Activated T-cell treated with anti-CD3 and anti-CD28 coated beads, Interleukin-2, amount 50 U/mL, for 24 hours (primary cell): ENCODE measurements around the gene KIDINS220.

Experiments
- DNase-seq: peaks from one replicate; pipeline ENCODE4 v3.0.0-alpha.2; 2020
- H3K27ac Mint-ChIP-seq: 2 replicates; pipeline ENCODE4 v1.8.0; 2020; ENCODE audit warnings: mild to moderate bottlenecking, mixed read lengths
- H3K27me3 Mint-ChIP-seq: 2 replicates; pipeline ENCODE4 v1.8.0; 2020; ENCODE audit warnings: mixed read lengths
- H3K36me3 Mint-ChIP-seq: 2 replicates; pipeline ENCODE4 v1.8.0; 2020; ENCODE audit warnings: low read depth, mixed read lengths
- H3K4me1 Mint-ChIP-seq: 2 replicates; pipeline ENCODE4 v1.8.0; 2020; ENCODE audit warnings: low read depth, mixed read lengths
- H3K4me3 Mint-ChIP-seq: 2 replicates; pipeline ENCODE4 v1.8.0; 2020; ENCODE audit warnings: mild to moderate bottlenecking, moderate library complexity, mixed read lengths
- H3K9me3 Mint-ChIP-seq: 2 replicates; pipeline ENCODE4 v1.8.0; 2020; ENCODE audit warnings: mixed read lengths

Gene KIDINS220

DNA sequence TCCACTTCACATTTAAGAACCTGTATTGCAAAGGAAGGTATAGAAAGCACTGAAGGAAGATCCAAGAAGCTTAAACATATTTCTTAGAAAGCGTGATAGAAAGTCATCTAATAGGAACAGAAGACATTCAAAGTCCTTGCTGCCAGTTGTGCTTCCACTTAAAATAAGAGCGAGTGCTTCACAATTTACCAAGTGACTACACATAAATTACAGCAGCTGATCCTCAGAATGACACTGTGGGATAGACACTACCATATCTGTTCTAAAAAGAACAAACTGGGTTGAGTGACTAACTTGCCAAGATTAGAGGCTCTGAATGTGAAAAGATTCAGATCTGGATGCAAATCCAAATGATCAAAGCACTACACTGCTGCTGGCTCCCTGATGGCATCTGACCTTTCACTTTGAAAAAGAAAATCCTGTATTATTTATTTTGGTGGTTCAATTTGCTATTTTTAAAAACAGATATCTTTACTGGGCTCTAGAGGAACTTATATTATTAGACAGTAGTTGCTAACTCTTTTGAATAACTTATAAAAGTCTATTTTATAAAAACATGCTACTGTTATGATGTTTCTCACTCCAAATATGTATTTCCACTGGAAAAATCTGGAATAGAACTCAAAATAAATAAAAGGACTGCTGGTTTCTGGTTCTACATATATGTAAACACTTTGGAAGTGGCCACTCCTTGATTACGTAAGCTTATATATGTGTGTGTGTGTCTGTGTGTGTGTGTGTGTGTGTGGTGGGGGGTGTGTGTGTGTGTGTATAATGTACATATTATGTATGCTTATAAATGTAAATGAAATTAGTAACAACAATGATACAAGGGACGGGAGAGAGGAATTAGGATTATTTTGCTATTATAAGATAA, 57.4 kb downstream of the KIDINS220 start:
- no peak for DNase-seq
- H3K27ac Mint-ChIP-seq = no peak overlapping the region
- no peak overlapping the region for H3K4me3 Mint-ChIP-seq
- H3K36me3 Mint-ChIP-seq = peaks cover 86% of the 10 kb centered on the region
- peaks cover 5% of the 10 kb centered on the region for H3K4me1 Mint-ChIP-seq
- no peaks in the 10 kb centered on the region for H3K27me3 Mint-ChIP-seq
- no peaks in the 10 kb centered on the region for H3K9me3 Mint-ChIP-seq

DNA sequence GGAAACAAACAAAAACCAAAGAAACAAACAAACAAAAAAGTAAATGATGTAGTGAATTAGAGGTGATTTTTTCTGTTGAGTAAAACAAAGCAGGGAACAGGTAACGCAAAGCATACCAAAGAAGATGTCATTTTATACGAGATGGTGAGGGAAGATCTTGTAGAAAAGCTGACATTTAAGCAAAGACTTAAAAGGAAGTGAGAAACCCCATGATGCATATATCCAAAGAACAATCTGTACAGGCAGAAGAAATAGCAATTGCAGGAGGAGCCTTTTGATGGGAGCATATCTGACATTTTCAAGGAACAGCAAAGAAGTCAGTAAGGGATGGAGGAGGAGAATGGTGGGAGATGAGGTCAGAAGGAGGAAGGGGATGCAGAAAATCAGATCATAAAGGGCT, 63.0 kb downstream of the KIDINS220 start:
- Mint-ChIP-seq H3K27ac (no peak overlapping the region), H3K4me1 (no peaks in the 10 kb centered on the region)

DNA sequence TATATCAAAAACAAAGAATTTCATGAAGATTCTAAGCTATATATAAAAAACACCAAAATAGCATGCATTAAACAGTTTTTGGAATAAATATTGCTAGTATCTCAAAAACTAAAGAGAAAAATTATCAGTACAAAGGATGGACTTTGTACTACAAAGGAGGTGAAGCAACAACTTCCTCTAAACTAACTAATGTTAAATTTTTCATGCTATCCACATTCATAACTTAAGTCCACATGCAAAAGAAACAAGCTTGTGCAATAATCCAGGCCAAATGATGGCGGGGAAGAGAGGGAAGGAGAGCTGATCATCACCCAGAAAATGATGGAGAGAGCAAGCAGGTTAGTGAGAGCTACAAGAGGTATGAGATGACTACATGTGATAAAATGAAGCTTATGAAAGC, 70.1 kb downstream of the KIDINS220 start:
- Mint-ChIP-seq H3K27me3 (no peaks in the 10 kb centered on the region), H3K9me3 (no peaks in the 10 kb centered on the region), H3K27ac (no peak overlapping the region), H3K36me3 (peaks cover 44% of the 10 kb centered on the region), H3K4me3 (no peak overlapping the region), H3K4me1 (no peaks in the 10 kb centered on the region)
- DNase-seq = no peak

More for the DNA sequence above, 63.0 kb downstream of the KIDINS220 start:
- peaks cover 71% of the 10 kb centered on the region for H3K36me3 Mint-ChIP-seq
- no peak overlapping the region for H3K4me3 Mint-ChIP-seq
- DNase-seq = no peak
- H3K27me3 Mint-ChIP-seq = no peaks in the 10 kb centered on the region
- H3K9me3 Mint-ChIP-seq = no peaks in the 10 kb centered on the region

DNA sequence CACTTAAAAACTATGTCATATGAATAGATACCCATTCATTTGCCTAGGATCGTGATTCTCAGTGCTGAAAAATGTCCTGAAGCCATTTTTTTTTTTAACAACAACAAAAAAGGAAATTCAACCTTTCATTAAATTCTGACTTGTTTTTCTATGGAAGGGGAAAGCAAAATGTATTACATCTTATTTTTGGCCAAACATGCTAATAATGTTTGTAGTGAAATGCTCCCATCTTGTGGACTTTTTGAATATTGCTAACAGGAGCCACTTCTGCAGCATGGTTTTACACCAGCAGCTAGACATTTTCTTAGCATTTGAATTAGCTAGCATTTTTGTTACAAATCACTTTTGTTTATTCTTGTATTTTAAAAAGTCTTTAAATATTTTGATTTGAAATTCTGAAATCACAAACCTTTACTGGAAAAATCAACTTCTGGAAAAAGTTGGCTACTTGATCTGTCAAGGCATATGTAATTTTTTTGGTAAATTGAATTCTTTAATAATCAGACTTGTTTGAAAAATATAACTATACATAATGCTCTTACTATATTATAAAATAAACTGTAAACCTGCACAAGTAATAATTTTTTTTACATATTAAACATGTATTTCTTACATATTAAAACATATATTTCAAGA, 75.8 kb downstream of the KIDINS220 start:
- no peak for DNase-seq
- H3K9me3 Mint-ChIP-seq = no peaks in the 10 kb centered on the region
- H3K4me1 Mint-ChIP-seq = no peaks in the 10 kb centered on the region
- peaks cover 60% of the 10 kb centered on the region for H3K36me3 Mint-ChIP-seq
- no peaks in the 10 kb centered on the region for H3K27me3 Mint-ChIP-seq
- no peak overlapping the region for H3K4me3 Mint-ChIP-seq
- H3K27ac Mint-ChIP-seq = no peak overlapping the region

DNA sequence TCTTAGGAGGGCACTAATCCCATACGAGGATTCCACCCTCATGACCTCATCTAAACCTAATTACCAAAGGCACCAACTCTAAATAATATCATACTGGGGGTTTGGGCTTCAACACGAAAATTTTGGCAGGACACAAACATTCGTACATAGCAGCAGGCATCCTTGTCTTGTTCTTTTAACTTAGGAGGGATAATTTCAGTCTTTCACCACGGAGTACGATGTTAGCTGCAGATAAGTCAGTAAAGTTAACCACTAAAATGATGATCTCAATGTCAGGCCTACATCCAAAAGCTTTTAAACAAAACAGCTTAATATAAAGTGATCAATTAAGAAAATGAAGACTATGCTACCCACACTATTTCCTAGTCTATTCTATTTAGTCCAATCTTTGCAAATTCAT, 80.7 kb downstream of the KIDINS220 start:
- H3K4me3 Mint-ChIP-seq = no peak overlapping the region
- no peaks in the 10 kb centered on the region for H3K27me3 Mint-ChIP-seq
- H3K27ac Mint-ChIP-seq = no peak overlapping the region
- no peaks in the 10 kb centered on the region for H3K9me3 Mint-ChIP-seq
- peaks cover 6% of the 10 kb centered on the region for H3K4me1 Mint-ChIP-seq
- H3K36me3 Mint-ChIP-seq = peaks cover 60% of the 10 kb centered on the region
- DNase-seq = no peak

DNA sequence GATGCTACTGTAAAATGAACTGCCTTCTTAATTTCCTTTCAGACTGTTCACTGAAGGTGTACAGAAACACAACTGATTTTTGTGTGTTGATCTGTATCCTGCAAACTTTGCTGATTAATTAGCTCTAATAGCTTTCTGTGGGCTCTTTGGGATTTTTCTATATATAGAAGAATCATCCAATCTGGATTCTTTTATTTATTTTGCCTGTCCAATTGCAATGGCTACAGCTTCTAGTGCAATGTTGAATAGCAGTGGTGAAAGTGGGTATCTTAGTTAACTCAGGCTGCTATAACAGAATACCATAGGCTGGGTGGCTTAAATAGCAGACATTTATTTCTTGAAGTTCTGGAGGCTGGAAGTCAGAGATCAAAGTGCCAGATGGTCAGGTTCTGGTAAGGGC, 81.2 kb downstream of the KIDINS220 start:
- Mint-ChIP-seq H3K27me3 (no peaks in the 10 kb centered on the region), H3K36me3 (peaks cover 63% of the 10 kb centered on the region), H3K4me3 (no peak overlapping the region), H3K9me3 (no peaks in the 10 kb centered on the region), H3K4me1 (peaks cover 6% of the 10 kb centered on the region), H3K27ac (no peak overlapping the region)
- DNase-seq = no peak

DNA sequence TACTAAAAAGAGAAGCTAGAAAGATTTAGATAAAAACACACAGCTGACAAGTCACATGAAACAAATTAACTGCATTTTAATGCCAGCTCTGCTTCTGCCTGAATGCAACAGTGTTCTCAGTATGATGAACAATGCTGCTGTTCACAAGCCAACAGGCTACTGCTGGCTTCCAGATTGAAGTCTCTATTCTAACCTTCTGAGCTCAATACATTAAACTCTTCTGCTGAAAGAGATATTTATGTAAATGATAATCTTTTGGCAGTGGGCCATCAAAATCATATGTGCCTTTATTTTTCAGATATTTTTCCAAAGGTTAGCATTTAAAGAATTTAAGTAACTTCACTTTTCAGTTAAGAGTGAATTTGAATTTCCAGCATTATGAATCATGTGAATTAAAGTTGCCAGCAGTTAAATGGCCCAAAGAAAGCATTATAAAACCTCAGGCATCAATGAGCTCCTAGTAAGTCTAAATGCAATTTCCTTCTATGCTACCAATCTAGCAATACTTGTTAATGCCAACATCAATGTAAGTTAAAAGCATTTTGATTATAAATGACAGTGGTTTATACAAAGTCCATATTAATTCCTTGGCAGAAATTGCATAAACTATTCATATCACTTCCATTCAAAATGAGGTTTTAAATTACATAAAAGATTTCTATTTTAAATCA, 83.2 kb downstream of the KIDINS220 start:
- Mint-ChIP-seq H3K27me3 (no peaks in the 10 kb centered on the region), H3K27ac (no peak overlapping the region), H3K4me3 (no peak overlapping the region), H3K36me3 (peaks cover 60% of the 10 kb centered on the region), H3K9me3 (no peaks in the 10 kb centered on the region), H3K4me1 (peaks cover 6% of the 10 kb centered on the region)
- no peak for DNase-seq

DNA sequence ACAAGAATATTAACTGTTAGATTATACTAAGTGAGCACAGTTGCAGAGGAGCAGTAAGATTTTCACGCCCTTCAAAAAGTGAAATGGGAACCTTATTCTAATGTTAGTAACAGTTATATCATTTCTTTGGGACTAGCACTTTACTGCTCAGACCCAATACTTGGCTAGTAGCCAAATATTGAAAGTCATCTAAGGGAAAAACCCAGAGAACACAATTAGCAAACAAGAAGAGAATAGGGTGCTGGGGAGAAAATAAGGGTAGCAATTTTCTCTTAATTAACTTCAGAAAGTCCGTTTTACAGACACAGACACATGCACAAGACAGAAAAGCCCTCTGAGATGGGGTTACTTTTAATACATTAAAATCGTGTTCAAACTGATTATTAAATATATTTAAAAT, 83.8 kb downstream of the KIDINS220 start:
- no peaks in the 10 kb centered on the region for H3K27me3 Mint-ChIP-seq
- no peak overlapping the region for H3K4me3 Mint-ChIP-seq
- no peaks in the 10 kb centered on the region for H3K9me3 Mint-ChIP-seq
- peaks cover 58% of the 10 kb centered on the region for H3K36me3 Mint-ChIP-seq
- H3K27ac Mint-ChIP-seq = no peak overlapping the region
- DNase-seq = no peak
- peaks cover 6% of the 10 kb centered on the region for H3K4me1 Mint-ChIP-seq

DNA sequence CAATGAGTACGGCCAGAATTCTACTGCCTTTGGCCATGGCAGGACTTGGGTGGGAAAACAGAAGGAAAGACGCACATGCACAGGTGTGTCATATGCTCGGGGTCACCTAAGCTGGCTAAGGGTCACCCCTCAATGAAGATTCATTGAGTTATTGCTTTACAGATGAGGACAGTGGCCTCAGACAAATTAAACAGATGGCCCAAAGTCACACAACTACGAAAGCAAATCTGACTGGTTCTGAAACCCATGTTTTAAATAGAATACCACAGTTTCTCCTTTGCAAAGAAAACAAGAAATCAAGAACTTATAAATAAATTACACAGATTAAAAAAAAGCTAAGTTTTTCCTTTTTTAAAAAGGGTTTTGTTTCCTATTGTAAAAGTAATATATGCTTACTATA, 85.0 kb downstream of the KIDINS220 start:
- H3K36me3 Mint-ChIP-seq = peaks cover 52% of the 10 kb centered on the region
- no peak for DNase-seq
- no peaks in the 10 kb centered on the region for H3K9me3 Mint-ChIP-seq
- H3K4me1 Mint-ChIP-seq = peaks cover 6% of the 10 kb centered on the region
- H3K4me3 Mint-ChIP-seq = no peak overlapping the region
- no peaks in the 10 kb centered on the region for H3K27me3 Mint-ChIP-seq
- H3K27ac Mint-ChIP-seq = no peak overlapping the region

DNA sequence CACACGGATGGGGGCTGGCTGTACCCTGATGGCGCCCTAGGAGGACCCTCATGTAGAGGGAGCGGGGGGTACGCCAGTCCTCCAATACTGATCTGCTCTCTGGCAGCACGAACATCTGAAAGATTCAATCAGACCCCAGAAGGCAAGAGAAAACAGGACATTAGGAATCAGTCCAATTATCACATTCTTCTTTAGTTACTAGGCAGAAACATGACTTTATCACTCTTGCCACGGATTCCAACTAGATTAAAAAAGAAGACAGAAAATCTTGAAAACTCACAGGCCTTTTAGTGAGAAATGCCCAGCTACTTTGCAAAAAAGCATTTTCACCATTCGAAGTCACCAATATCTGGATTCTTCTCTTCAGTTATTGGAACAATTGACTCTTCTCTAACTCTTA, 87.2 kb downstream of the KIDINS220 start:
- Mint-ChIP-seq H3K4me3 (no peak overlapping the region), H3K4me1 (peaks cover 6% of the 10 kb centered on the region), H3K9me3 (no peaks in the 10 kb centered on the region), H3K27me3 (no peaks in the 10 kb centered on the region), H3K27ac (no peak overlapping the region), H3K36me3 (peaks cover 41% of the 10 kb centered on the region)
- no peak for DNase-seq

DNA sequence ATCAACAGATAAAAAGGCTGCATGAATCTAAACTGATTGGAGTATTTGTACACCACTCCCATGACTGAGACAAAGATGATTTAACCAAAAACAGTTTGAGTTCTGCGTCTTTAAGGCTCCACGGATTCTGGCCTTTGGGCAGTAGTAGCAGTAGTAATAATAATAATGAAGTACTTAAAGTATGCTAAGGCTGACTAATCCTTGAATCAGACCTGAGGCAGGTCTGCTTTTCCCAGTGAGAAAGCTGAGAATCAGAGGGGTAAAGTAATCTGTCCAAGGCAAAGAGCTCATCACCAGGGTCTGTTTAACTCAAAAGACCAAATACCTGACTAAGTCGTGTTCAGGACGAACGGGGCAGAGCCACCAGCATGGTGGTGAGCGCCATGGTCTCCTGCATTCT, 94.2 kb downstream of the KIDINS220 start:
- H3K4me1 Mint-ChIP-seq = no peaks in the 10 kb centered on the region
- H3K36me3 Mint-ChIP-seq = peaks cover 51% of the 10 kb centered on the region
- no peaks in the 10 kb centered on the region for H3K9me3 Mint-ChIP-seq
- H3K4me3 Mint-ChIP-seq = no peak overlapping the region
- H3K27me3 Mint-ChIP-seq = no peaks in the 10 kb centered on the region
- no peak overlapping the region for H3K27ac Mint-ChIP-seq
- DNase-seq = no peak

DNA sequence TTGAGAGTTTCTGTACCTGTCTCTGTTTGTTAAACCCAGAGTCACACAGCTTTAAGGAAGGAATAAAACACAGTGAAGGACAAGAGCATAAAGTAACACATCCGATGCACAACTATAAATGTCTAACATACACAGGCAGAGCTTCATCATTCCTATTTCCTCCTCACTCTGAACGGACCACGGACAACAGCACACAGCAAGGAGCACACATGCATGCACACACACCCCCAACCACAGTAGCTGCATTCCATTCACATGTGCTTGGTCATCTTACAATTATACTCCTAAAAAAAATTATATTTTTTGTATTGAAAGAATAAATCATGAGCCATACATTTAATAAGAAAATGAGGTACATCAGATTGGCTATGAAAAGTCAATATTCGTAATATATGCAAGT, 97.3 kb downstream of the KIDINS220 start:
- Mint-ChIP-seq H3K9me3 (no peaks in the 10 kb centered on the region), H3K27me3 (no peaks in the 10 kb centered on the region), H3K27ac (no peak overlapping the region), H3K36me3 (peaks cover 54% of the 10 kb centered on the region), H3K4me1 (no peaks in the 10 kb centered on the region), H3K4me3 (no peak overlapping the region)
- DNase-seq = no peak

DNA sequence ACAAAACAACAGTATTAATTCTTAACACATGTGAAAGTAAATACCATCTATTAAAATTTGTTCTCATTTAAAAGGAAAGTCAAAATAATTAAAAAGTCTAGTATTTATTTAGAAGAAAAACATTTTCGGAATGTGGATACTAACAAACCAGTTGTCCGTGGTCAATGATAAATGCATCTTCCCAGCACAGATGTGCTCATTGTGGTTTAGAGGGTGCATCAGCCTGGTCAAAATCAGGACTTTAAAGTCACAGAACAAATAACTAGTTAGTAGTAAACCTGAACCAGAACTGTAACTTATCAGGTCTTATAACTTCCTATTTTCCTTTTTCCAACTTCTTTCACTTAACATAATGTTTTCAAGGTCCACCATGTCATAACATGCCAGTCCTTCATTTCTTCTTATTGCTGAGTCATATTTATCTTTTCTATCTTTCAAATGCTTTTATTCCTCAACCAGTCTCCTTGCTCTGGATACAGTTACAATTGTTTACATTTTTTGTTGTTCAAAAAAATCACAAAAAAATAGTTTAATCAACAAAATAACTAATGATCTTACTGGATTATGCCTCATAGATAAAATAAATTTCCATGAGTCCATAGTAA, 99.7 kb downstream of the KIDINS220 start:
- H3K36me3 Mint-ChIP-seq = peaks cover 62% of the 10 kb centered on the region
- no peak overlapping the region for H3K27ac Mint-ChIP-seq
- no peaks in the 10 kb centered on the region for H3K27me3 Mint-ChIP-seq
- H3K4me1 Mint-ChIP-seq = no peaks in the 10 kb centered on the region
- no peaks in the 10 kb centered on the region for H3K9me3 Mint-ChIP-seq
- no peak overlapping the region for H3K4me3 Mint-ChIP-seq
- DNase-seq = no peak

DNA sequence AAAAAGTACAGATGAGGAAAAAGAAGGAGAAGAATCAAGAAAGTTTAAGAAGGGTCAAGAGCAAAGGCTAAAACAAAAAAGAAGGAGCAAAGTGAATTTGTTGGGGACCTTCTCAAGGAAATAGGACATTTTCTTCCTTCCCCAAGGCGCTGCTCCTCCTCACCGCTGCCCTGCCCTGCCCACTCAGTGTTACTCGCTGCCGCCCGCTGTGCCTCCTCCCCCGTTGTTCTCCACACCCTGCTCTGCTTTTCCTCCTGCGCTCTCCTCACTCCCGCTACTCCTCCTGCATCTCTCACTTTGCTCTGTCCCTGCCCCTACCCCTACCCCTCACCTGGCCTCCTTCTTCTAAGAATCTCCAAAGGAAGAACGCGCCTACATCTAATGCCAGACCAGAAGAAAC, 104.8 kb downstream of the KIDINS220 start:
- Mint-ChIP-seq H3K4me3 (no peak overlapping the region), H3K27ac (peak overlapping the region; percentile 22), H3K27me3 (no peaks in the 10 kb centered on the region), H3K9me3 (no peaks in the 10 kb centered on the region), H3K4me1 (peaks cover 2% of the 10 kb centered on the region), H3K36me3 (peaks cover 80% of the 10 kb centered on the region)
- DNase-seq = no peak
